OCI-M2 (cell line): Measurements from ENCODE around the gene WDR4.
"Not testable (repeated sequence)": the region's sequence is repeated elsewhere in the genome, so short reads cannot be mapped to it uniquely, and the experiment has no call there.

Experiments used
- DNase-seq: peaks from one replicate; lab custom pipeline; 2025; ENCODE audit not compliant: unreplicated experiment; lab: John Stamatoyannopoulos, UW

Gene WDR4

DNA sequence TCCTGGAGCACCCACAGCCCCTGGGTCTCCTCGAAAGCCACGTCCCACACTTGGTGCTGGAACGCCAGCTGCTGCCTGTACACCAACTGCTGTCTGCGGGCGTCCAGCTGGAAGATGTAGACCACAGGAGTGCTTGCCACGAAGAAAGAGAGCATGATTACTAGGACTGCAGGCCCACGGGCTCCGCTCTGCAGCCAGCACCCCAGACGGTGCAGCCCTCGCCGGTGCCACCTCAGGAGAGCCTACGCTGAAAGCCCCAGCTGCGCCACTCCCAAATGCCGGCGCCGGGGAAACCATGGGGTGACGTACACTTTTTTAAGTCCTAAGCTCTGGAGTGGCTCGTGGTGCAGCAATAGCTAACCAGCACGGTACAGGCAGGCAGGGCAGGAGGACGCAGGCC is 25.7 kb downstream of the WDR4 start:
- DNase-seq = no peak

DNA sequence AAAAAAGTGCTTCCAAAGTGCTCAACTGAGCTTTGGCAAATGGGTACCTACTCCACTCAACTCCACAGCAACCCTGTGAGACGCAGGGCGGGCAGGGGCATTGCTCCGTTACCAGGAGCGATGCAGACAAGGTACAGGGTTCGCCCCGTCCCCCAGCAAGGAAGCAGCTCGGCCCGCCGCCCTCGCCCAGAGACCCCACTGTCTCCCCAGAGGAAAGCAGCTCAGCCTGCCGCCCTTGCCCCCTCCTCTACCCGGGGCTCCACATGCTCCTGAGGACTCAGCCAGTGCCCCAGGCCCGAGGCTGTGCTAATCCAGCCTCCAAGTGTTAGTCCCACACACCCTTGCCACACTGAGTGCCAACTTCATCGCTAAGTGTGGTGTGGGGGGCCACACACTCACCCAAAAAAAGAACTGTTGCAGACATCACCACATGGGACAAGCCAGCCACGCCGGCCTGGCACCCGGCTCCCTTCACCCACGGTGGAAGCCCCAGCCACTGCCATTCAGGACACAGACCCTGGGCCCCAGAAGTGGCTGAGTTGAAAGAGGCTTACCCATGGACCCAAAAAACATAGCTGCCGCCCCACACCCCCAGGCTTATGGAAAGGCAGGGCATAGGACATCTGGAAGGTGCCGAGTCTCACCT is 26.3 kb downstream of the WDR4 start:
- DNase-seq = no peak

DNA sequence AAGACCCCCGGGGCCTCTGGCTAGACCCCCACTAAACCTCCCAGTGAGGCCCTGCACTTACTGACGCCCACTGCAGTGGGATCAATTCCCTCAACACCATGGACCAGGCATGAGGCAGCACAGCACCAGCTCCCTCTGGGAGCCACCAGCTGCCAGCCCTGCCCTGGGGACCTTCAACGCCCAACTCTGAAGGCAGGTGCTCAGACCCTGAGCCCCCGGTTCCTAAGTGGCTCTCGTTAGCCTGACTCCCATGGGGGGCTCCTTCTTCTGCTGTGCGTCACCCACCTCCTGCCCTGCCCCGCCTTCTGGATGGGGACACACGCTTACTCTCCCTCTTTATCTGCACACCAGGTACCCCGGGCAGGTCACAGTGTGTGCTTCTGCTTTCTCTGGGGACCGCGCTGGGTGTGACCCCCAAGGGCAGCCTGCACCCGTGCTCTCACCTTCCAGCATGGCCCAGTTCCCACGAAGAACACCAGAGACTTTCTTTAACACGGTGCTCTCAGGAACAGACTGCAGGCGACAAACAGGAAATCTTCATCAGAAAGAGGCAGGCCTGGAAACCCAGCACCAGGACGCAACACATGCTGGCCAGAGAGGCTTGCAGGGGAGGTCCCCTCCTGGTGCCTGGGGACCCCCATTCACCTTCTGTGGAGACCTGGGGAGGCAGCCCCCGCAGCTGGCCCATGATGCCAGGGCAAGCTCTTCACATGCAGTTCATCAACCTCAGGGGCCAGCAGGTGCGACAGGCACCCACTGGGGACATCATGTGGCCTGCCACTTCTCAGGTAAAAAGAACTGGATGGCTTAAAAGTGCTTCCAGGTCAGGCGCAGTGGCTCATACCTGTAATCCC is 27.3 kb downstream of the WDR4 start:
- no peak for DNase-seq

DNA sequence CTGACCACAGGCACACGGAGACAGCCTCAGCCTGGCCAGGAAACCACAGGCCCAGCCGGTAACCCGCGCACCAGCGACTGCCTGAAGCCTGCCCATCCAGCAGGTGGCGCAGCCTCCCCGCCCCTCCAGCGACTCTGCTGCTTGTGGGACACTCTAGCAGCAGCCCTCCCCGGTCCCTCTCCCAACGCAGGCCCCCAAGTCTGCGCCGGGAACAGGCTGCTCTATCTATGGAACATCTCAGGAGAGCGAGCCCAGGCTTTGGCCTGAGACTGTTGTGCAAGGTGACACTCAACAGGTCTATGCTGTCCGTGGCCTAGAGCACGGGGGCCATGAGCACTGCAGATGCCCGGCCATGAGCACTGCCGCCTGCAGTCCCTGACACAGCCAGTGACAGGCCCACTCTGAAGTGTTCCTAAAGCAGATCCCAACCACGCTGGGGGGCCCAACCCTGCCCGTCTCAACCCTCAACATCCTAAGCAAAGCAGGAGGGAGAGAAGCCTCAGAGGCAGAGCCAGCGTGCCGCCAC is 28.4 kb downstream of the WDR4 start:
- no peak for DNase-seq

DNA sequence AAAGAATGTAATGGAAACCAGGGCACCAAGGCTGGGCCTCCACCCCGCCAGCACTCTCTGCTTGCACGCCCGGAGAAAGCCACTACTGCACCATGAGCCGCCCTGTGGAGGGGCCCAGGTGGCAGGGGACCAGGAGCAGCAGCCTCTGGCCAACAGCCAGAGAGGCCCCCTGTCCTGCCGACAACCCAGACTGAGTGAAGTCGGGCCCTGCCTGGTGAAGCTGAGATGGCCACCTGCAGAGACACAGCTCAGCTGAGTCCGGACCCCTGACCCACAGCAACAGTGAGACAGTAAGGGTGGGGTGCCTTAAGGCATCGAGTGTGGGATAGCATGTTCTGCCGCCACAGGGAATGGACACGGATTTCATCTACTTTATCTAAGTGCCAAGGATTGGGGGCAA is 28.9 kb downstream of the WDR4 start:
- DNase-seq = no peak

DNA sequence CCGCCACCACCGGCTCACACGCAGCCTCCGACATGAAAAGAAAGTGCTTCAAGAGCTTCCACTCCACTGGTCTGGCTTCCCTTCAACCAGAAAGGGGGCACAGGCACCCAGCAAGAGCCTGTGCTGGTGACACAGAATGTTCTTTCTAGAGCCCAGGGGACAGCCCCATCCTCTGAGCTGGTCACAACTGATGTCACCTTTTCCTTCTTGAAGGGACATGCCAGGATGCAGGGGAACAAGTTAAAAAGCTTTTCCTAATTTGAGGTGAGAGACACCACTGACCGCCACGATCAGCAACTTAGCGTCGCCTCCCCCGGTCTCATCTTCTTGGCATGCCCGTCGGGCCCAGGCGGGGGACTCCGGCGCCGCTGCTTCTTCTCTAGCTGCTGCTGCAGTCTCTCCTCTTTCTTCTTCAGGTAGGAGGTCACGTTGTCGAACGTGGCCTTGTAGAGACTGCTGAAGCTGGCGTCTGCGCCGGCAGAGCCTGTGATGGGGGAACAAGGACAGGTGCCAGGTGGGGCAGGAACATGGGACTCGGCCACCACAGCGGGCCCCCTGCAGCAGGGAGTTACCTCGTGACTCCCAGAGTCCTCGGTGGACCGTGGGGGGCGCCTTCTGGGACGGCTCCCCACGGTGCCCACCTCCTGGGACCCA is 29.5 kb downstream of the WDR4 start:
- no peak for DNase-seq

DNA sequence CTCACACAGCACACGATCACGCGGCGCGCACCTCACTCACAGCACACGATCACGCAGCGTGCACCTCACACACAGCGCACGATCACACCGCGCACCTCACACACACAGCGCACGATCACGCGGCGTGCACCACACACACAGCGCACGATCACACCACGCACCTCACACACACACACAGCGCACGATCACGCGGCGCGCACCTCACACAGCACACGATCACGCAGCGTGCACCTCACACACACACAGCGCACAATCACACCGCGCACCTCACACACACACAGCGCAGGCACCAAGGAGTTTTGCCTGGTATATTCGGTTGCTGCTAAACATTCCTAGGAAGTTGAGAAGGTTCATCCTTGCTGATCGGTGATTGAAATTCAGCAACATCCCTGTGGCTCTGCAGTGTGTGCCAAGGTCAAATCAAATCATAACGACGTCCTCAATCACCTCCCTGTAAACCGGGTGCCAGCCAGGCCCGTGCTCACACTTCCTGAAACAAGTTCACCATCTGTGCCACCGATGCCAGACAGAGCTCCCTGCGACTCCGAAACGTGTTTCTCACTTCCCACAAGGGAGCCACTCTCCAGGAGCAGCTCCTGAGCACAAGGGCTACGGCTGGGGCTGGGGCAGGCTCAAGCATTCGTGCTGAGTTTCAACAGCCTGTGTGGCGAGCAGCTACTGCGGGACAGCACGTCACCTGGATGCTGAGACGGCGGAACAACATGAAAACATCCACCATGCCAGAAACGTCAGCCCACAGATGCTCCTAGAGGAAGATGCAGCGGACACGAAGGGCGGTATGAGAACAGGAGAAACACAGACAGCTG is 30.2 kb downstream of the WDR4 start:
- no peak for DNase-seq

DNA sequence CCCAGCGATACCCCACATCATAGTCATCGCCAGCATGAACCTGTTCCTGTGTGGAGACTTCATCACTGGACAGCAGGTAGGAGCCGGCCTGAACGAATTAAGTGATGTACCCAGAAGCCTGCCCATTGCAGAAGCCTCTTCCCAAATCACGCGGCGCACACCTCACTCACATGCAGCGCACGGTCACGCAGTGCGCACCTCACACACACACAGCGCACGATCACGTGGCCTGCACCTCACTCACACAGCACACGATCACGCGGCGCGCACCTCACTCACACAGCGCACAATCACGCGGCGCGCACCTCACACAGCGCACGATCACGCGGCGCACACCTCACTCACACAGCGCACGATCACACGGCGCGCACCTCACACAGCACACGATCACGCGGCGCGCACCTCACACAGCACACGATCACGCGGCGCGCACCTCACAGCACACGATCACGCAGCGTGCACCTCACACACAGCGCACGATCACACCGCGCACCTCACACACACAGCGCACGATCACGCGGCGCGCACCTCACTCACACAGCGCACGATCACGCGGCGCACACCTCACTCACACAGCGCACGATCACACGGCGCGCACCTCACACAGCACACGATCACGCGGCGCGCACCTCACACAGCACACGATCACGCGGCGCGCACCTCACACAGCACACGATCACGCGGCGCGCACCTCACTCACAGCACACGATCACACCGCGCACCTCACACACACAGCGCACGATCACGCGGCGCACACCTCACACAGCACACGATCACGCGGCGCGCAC is 31.0 kb downstream of the WDR4 start:
- not testable (repeated sequence) for DNase-seq

DNA sequence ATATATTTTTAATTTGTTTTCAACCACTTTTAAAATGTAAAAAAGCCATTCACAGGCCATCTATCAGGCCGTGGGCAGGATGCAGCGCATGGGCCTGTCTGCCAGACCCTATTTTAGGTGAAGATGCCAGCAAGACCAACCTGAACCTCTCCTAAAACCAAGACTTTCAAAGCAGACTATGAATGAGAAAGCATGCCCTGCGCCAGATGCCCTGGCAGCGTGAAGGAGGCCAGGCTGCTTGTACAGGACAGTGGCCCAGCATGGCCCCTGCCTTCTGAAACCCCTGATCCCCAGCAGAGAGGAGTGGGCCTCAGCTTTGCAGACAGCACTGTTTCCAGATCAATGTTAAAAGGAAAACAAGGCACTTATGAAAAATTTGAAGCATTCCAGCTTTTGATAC is 31.6 kb downstream of the WDR4 start:
- DNase-seq = no peak

DNA sequence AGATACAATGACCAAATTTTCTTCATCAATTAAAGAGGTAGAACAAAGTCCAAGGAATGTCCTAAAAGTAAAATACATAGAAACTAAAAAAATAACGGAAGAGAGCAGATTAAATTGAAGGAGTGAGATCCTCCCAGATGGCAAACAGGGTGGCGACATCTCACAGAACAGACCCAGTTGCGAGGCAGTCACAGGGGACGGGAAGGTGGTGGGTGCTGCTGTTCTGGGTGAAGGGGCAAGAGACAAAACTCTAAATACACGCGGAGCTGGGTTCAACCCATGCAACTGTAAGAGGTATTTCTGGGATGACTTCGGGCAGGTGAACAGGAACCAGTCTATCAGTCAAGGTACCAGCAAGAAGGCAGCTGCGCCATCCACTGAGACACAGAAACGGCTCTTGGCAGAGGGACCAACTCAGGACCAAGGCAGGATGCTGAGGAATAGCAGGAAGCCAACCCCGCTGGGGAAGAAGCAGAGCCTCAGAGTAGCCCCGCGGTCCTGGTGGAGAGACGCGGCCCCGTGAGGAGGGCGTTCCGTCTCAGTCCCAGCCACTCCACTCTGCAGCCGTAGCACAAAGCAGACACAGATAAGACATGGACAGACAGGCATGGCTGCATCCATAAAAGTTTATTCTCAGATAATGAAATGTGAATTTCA is 32.2 kb downstream of the WDR4 start:
- DNase-seq = no peak

DNA sequence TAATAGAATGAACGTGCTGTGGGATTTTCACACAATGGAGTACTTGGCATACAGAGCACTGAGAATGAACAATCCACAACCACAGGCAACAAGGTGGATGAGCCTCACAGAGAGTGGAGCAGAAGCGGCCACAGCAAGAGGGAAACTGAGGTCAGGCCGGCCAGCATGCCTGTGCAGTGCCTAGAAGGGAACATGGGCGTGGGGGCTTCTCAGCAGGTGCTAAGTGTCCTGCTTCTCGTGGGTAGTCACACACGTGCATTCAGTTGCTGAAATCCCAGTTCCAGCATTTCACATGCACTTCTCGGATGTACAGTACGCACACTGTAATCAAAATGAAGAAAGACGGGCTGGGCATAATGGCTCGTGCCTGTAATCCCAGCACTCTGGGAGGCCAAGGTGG is 33.1 kb downstream of the WDR4 start:
- DNase-seq = no peak

DNA sequence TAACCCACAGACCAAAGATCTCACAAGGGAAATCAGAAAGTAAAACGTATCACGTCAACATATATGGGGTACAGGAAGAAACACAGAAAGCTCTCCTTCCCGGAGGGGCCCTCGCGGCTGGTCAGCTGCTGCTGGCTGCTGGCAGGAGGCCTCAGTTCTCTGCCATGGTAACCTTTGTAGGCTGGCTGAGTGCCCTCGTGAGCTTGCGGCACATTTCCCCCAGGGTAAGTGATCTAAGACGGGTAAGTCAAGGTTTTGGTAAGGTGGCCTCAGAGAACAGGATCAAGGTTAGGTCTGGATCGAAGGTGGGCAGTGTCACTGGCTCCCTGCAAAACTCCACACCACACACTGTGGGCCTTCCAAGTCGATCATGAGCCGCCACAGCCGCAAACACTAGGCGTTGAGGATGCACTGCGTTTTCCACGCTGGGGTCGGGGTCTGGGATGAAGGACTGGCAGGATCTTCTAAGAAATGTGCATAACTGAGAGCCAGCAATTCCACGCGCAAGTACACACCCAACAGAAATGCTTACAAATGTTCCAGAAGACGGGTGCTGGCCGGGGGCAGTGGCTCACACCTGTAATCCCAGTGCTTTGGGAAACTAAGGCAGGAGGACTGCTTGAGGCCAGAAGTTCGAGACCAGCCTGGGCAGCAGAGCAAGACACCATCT is 33.9 kb downstream of the WDR4 start:
- DNase-seq = no peak

DNA sequence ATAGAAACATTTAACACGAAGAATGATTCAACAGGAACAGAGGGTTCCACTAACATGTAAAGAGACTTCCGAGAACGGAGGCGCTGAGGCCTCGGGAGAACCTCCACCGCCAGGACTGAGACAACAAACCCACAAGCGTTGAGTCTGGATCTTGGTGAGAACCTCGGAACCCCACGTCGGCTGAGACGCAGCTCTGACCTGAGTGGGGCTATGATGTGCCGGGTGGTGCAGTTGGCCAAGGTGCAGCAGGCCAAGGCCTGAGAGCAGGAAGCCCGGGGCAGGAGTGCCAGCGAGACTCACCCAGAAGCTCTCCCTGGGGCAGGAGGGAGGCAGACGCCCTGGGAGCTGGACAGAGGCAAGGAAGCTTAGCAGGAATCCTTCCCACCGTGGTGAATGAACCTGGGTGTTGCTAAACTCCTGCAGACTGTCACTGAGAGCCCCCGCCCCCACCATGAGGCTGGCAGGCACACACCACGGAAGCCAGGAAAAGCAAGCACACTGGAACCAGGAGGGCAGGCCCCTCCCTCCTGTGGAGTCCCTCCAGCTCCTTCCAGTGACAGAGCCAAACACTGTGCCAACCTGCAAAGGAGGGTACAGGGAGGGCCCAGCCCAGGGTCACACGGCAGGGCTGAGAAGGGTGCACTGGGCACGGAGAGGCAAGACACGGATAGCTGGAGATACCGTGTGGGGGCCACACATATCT is 34.8 kb downstream of the WDR4 start:
- DNase-seq = no peak

DNA sequence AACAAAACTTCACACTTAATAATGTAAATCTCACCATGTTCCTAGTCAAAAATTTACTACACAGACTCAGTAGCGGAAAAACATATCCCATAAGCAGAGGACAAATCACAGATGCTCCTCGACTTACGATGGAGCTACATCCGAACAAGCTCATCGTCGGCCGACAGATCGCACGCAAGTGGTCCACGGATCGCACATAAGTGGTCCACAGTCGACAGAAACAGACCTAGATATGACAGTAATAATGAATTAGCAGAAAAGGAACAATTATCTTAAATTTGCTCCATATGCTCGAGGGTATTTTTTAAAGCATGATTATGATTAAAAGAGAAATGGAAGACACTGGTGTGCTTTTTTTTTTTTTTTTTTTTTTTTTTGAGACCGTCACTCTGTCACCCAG is 36.3 kb downstream of the WDR4 start:
- DNase-seq = no peak

DNA sequence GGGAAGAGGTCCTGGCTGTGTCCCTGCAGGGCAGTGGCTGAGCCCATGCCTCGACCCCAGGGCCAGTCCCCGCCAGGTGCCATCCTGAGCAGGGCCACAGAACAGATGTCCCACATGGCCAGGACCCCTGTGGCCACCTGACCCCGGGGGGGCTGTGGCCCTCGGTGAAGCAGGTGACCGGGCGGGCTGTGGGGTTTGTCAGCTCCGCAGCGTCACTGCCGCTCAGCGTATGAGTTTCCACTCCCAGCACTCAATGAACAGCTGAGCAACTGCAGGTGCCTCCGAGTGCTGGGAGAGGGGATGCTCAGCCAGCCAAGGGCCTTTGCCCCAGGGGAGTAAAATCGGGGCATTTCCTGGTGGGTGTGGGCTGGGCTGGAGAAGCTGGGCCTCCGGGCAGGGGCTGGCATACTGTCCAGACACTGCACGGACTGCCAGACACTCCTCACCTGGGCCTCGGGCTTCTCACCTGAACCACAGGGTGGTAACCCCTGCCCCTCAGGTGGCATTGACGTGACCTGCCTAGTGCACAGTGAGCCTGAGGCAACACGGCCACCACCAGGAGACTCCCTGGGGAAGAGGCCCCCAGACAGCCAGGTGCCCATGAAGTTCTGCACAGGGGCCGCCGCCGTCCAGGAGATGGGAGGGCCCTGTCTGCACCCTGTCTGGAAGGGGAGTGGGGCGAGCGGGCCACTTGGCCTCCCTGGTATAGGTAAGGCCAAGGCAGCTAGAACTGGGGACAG is 37.3 kb downstream of the WDR4 start:
- not testable (repeated sequence) for DNase-seq

DNA sequence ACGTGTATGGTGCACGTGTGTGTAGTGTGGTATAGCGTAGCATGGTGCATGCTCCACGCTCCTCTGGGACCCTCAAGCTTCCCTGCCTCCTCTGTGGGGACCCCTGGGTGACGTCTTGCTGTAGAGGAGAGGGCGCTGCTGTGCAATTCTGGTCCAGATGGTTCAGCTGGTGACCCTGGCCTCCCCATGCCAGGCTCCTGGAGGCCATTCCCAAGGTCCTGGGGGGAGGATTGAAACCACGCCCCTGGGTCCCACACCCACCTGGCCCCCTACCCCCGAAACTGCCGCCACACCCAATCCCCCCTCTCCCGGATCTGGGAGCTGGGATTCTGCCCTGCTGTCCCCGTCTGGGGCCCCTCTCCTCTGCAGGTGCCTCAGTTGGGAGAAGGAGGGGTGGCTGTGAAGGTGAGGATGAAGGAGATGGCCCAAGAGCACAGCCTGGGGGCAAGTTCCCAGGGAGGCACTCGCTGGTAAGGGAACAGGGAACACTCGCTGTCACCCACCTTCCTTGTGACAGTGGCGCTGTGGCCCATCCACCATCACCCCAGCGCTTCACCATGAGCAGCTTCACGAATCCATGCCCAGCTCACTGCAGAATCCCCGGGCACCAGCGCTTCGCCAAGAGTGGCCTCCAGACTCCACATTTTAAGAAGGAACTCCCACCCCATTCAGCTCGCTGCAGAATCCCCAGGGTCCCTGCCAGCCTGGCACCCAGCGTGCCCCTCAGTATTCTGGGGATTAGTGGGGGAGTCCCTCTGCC is 38.0 kb downstream of the WDR4 start:
- no peak for DNase-seq
